ENCODE data around the gene CDPF1. TPM values are rescaled to one million over a fixed set of nuclear protein-coding genes. Genes with fewer than 3 reads are reported as not detected.

CDPF1 gene
- total RNA-seq, 1 experiment from 2014 or later = 14.1 TPM

- BruUV-seq (replicated peaks) = no TSS peak
- H3K9me3 ChIP-seq (ENCODE audit: low read length) = no peaks in the 10 kb centered on the region
- intact Hi-C loops (cut with micrococcal nuclease) = loop anchor here (5.0 kb wide), 1 partner anchor 104 kb away; no protein-coding TSS in a partner anchor
- ATAC-seq = no peak
- H3K9ac ChIP-seq (ENCODE audit: low read length) = peak overlapping the region; percentile 90
- no peaks in the 10 kb centered on the region for H3K9me2 ChIP-seq (replicated peaks; ENCODE audit: low read length)
- peak overlapping the region; percentile 90 for H3K4me3 ChIP-seq (ENCODE audit: low read length)
- no peaks in the 10 kb centered on the region for H3K27me3 ChIP-seq (ENCODE audit: low read length)
- H3K79me2 ChIP-seq (ENCODE audit: low read length) = peaks cover 25% of the 10 kb centered on the region
- H3F3A ChIP-seq (ENCODE audit: low read length, unreplicated experiment) = no peaks in the 10 kb centered on the region
- POLR2A ChIA-PET (ENCODE audit: unreplicated experiment) = no interaction called here
- H3K4me1 ChIP-seq (ENCODE audit: insufficient read depth, low read length) = peaks cover 21% of the 10 kb centered on the region
- no peaks in the 10 kb centered on the region for H4K20me1 ChIP-seq (ENCODE audit: low read length)
- no peak overlapping the region for H3K27ac ChIP-seq (ENCODE audit: low read length)
- H3K4me2 ChIP-seq (ENCODE audit: low read length) = peak overlapping the region; percentile 95
- no peak for DNase-seq
- CTCF ChIA-PET = no interaction called here
- no peak overlapping the region for H2AFZ ChIP-seq (ENCODE audit: low read length)
- H3K36me3 ChIP-seq (ENCODE audit: low read depth, low read length) = no peaks in the 10 kb centered on the region
- TF ChIP-seq EZH2 (IDR thresholded peaks at IDR 0.05; ENCODE audit: low read length, unreplicated experiment) (no peak), EZH2phosphoT487 (IDR thresholded peaks at IDR 0.05; ENCODE audit: borderline replicate concordance, low read length) (no peak), CTCF (conservative IDR thresholded peaks at IDR 0.05; ENCODE audit: low read depth, low read length) (no peak)
These were observed 1.2 kb upstream of the CDPF1 start for GRCh38 chr22:46251266-46251665.

DNA sequence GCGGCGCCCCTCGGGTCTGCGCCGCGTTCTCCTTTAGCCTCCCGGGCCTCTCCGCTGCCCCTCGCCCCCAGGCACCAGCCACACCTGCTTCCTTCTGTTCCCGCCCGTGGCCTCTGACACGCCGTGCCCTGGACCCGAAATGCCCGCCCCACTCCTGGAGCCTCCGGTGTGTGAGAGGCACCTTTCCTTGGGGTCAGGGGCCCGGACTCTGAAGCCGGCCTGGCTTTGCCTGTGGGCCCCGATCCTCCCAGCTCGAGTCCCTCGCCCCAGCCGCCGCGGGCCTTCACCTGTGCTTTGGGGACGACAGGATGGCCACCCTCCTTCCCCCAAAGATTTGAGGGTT is 661 bp upstream of the CDPF1 start:
- no peaks in the 10 kb centered on the region for H3K27me3 ChIP-seq (ENCODE audit: low read length)
- H4K20me1 ChIP-seq (ENCODE audit: low read length) = no peaks in the 10 kb centered on the region
- H3K4me2 ChIP-seq (ENCODE audit: low read length) = peak overlapping the region; percentile 95
- no peak for TF ChIP-seq EZH2phosphoT487 (IDR thresholded peaks at IDR 0.05; ENCODE audit: borderline replicate concordance, low read length)
- TF ChIP-seq EZH2 (IDR thresholded peaks at IDR 0.05; ENCODE audit: low read length, unreplicated experiment) = no peak
- TF ChIP-seq CTCF (conservative IDR thresholded peaks at IDR 0.05; ENCODE audit: low read depth, low read length) = no peak
- H3K79me2 ChIP-seq (ENCODE audit: low read length) = peaks cover 25% of the 10 kb centered on the region
- H3K4me3 ChIP-seq (ENCODE audit: low read length) = peak overlapping the region; percentile 90
- peak; percentile 5 for ATAC-seq
- no peak for DNase-seq
- intact Hi-C loops (cut with micrococcal nuclease) = loop anchor here (5.0 kb wide), 1 partner anchor 103 kb away; no protein-coding TSS in a partner anchor
- no peaks in the 10 kb centered on the region for H3K36me3 ChIP-seq (ENCODE audit: low read depth, low read length)
- peaks cover 15% of the 10 kb centered on the region for H3K4me1 ChIP-seq (ENCODE audit: insufficient read depth, low read length)
- no peaks in the 10 kb centered on the region for H3K9me3 ChIP-seq (ENCODE audit: low read length)
- CTCF ChIA-PET = no interaction called here
- BruUV-seq (replicated peaks) = no TSS peak
- H2AFZ ChIP-seq (ENCODE audit: low read length) = peak overlapping the region; percentile 73
- H3K9me2 ChIP-seq (replicated peaks; ENCODE audit: low read length) = no peaks in the 10 kb centered on the region
- H3F3A ChIP-seq (ENCODE audit: low read length, unreplicated experiment) = no peaks in the 10 kb centered on the region
- H3K27ac ChIP-seq (ENCODE audit: low read length) = no peak overlapping the region
- peak overlapping the region; percentile 90 for H3K9ac ChIP-seq (ENCODE audit: low read length)
- POLR2A ChIA-PET (ENCODE audit: unreplicated experiment) = interaction anchor here (0.6 kb wide), 2 partner anchors 10 to 17 kb away, joined by 3 to 15 read pairs; partner anchors contain the start of gene TTC38

DNA sequence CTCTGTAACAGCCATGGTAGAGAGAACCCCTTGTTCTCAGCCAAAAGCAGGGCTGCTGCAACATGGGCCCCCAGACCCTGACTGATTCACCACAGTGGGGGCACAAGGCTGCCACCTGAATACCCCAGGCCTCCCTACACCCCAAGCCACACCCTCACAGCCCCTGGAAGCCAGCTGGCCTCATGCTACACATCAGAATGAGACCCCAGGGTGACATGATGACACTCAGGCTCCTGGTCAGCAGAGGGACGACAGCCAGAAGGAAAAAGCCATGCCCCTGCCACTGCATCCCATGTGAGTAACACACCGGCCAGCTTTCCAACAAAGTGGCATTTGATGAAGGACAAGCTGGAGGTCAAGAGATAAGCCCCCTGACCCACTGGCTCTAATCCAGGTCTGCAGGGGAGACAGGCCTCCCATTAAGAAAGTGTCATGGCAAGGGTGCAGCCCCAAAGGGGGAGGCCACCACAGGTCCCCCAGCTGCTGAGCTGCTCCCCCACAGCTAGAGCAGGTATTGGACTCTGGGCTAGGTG is 2.6 kb downstream of the CDPF1 start:
- DNase-seq (no peak), ATAC-seq (no peak)
- Histone ChIP-seq H3K4me2 (ENCODE audit: low read length) (no peak overlapping the region), H3K9ac (ENCODE audit: low read length) (no peak overlapping the region), H3K9me2 (replicated peaks; ENCODE audit: low read length) (no peaks in the 10 kb centered on the region), H3K27ac (ENCODE audit: low read length) (no peak overlapping the region), H3K9me3 (ENCODE audit: low read length) (no peaks in the 10 kb centered on the region), H2AFZ (ENCODE audit: low read length) (no peak overlapping the region), H3K4me3 (ENCODE audit: low read length) (no peak overlapping the region), H4K20me1 (ENCODE audit: low read length) (no peaks in the 10 kb centered on the region), H3K79me2 (ENCODE audit: low read length) (peaks cover 25% of the 10 kb centered on the region), H3K27me3 (ENCODE audit: low read length) (no peaks in the 10 kb centered on the region), H3F3A (ENCODE audit: low read length, unreplicated experiment) (no peaks in the 10 kb centered on the region), H3K36me3 (ENCODE audit: low read depth, low read length) (no peaks in the 10 kb centered on the region), H3K4me1 (ENCODE audit: insufficient read depth, low read length) (peaks cover 15% of the 10 kb centered on the region)
- intact Hi-C loops (cut with micrococcal nuclease) = no loop called here
- no TSS peak for BruUV-seq (replicated peaks)
- TF ChIP-seq EZH2phosphoT487 (IDR thresholded peaks at IDR 0.05; ENCODE audit: borderline replicate concordance, low read length) = no peak
- TF ChIP-seq CTCF (conservative IDR thresholded peaks at IDR 0.05; ENCODE audit: low read depth, low read length) = no peak
- no peak for TF ChIP-seq EZH2 (IDR thresholded peaks at IDR 0.05; ENCODE audit: low read length, unreplicated experiment)
- POLR2A ChIA-PET (ENCODE audit: unreplicated experiment) = interaction anchor here (0.6 kb wide), 1 partner anchor 88 kb away, joined by 3 read pairs; no protein-coding TSS in a partner anchor
- CTCF ChIA-PET = no interaction called here
